Ascending aorta (tissue), 2 donors: Measurements from ENCODE around the gene LRRC45. TPM values are rescaled to one million over a fixed set of nuclear protein-coding genes. Genes with fewer than 3 reads are reported as not detected.

ENCODE experiments used
- DNase-seq, 2 donors: peaks; one replicate each; pipeline ENCODE4 v3.0.0-alpha.2; 2019; ENCODE audit warnings: low spot score in 2 of 2
- H3K27ac ChIP-seq, 2 donors: fragments of 200-600 bp; sonication (generic); one replicate each; pipeline ENCODE4 v1.5.1; 2016 to 2017; ENCODE audit warnings: mild to moderate bottlenecking in 1 of 2
- H3K27me3 ChIP-seq: fragments of 200-600 bp; sonication (generic); one replicate; pipeline ENCODE4 v1.5.1; 2017
- H3K36me3 ChIP-seq, 2 donors: fragments of 200-600 bp; sonication (generic); one replicate each; pipeline ENCODE4 v1.5.1; 2016
- H3K4me1 ChIP-seq, 2 donors: fragments of 200-600 bp; sonication (generic); one replicate each; pipeline ENCODE4 v1.5.1; 2016 to 2017; ENCODE audit warnings: mild to moderate bottlenecking in 1 of 2
- H3K4me3 ChIP-seq, 2 donors: fragments of 200-600 bp; sonication (generic); one replicate each; pipeline ENCODE4 v1.5.1; 2016 to 2017; ENCODE audit warnings: mild to moderate bottlenecking in 1 of 2
- H3K9me3 ChIP-seq, 2 donors: fragments of 200-600 bp; sonication (generic); one replicate each; pipeline ENCODE4 v1.5.1; 2016
- intact Hi-C: fragments of 100-400 bp; cut with DNase I; formaldehyde crosslinking; loops from one replicate; pipeline ENCODE4 v1.15.1; 2023
- total RNA-seq: library from RNA; depleted of rRNA; stranded (reverse); fragments of >200 nt; gene quantifications from one replicate; pipeline ENCODE4 v1.1.0, GENCODE V29; 2016
- TF ChIP-seq, protein P1 (sequence below), 3 experiments: fragments of 200-600 bp in 2 of 3; fragments of 450-650 bp in 1 of 3; sonication (generic) in 2 of 3; IDR thresholded peaks; one replicate each; pipeline ENCODE4 v1.5.1; 2016 to 2019; ENCODE audit warnings: antibody characterized with exemption in 3 of 3, mild to moderate bottlenecking in 1 of 3, moderate library complexity in 1 of 3

LRRC45 gene
- total RNA-seq, 1 donor from 2014 or later, result 2.0 TPM

DNA sequence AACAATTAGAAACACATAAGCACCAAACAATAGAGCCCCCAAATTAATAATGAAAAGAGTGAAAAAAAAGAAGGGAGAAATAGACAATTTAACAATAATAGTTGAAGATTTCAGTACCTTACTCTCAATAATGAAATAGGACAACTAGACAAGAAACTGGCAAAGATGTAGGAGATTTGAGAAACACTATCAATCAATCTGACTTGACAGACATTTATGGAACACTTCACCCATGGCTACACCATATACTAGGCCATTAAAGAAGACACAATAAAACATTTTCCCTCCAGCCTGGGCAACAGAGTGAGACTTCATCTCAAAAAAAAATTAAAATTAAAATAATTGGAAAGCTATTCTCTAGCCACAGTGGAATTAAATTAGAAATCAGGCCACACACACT is 47.5 kb downstream of the LRRC45 start:
- peaks cover 4 to 6% of the 10 kb centered on the region in 2 donors for H3K4me1 ChIP-seq
- intact Hi-C loops, result no loop called here
- DNase-seq, result no peak
- H3K27me3 ChIP-seq, result no peaks in the 10 kb centered on the region
- H3K36me3 ChIP-seq, result no peaks in the 10 kb centered on the region
- no peak overlapping the region for H3K27ac ChIP-seq
- TF ChIP-seq, protein P1, sequence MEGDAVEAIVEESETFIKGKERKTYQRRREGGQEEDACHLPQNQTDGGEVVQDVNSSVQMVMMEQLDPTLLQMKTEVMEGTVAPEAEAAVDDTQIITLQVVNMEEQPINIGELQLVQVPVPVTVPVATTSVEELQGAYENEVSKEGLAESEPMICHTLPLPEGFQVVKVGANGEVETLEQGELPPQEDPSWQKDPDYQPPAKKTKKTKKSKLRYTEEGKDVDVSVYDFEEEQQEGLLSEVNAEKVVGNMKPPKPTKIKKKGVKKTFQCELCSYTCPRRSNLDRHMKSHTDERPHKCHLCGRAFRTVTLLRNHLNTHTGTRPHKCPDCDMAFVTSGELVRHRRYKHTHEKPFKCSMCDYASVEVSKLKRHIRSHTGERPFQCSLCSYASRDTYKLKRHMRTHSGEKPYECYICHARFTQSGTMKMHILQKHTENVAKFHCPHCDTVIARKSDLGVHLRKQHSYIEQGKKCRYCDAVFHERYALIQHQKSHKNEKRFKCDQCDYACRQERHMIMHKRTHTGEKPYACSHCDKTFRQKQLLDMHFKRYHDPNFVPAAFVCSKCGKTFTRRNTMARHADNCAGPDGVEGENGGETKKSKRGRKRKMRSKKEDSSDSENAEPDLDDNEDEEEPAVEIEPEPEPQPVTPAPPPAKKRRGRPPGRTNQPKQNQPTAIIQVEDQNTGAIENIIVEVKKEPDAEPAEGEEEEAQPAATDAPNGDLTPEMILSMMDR (IDR thresholded peaks at IDR 0.05), result no peak
- H3K9me3 ChIP-seq, result no peaks in the 10 kb centered on the region
- no peak overlapping the region for H3K4me3 ChIP-seq

DNA sequence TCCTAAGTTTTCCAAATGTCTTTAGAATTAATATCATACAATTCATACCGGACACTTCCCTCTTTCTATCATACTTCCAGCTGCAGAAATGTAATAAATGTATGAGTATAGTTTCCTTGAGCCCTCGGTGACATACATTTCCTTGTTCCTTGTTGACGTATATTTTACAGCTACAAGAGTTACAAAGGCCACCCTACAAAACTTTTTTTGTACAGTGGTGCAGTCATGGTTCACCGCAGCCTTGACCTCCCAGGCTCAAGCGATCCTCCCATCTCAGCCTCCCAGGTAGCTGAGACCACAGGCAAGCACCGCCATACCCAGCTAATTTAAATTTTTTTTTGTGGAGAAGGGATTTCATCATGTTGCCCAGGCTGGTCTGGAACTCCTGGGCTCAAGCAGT is 49.7 kb downstream of the LRRC45 start:
- Histone ChIP-seq H3K36me3 (no peaks in the 10 kb centered on the region), H3K9me3 (no peaks in the 10 kb centered on the region), H3K27ac (no peak overlapping the region), H3K27me3 (no peaks in the 10 kb centered on the region), H3K4me1 (no peaks in the 10 kb centered on the region), H3K4me3 (no peak overlapping the region)
- TF ChIP-seq, protein P1 (IDR thresholded peaks at IDR 0.05), result no peak
- no peak for DNase-seq
- intact Hi-C loops, result no loop called here

DNA sequence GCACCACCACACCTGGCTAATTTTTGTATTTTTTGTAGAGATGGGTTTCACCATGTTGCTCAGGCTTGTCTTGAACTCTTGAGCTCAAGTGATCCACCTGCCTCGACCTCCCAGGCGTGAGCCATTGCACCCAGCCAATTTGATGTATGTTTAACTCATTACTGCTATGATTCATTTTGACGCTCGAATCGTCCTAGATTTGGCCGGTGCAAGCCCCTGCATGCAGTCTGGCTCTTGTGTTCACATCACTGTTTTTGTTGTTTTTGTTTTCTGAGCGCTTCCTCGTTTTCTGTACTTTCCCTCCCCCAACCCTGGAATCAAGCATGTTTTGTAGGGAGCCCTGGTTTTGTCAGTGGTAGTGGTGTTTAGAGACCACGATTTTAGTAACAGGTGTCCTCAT is 50.3 kb downstream of the LRRC45 start:
- TF ChIP-seq, protein P1 (IDR thresholded peaks at IDR 0.05), result no peak
- intact Hi-C loops, result no loop called here
- Histone ChIP-seq H3K4me3 (no peak overlapping the region), H3K9me3 (no peaks in the 10 kb centered on the region), H3K27me3 (no peaks in the 10 kb centered on the region), H3K27ac (no peak overlapping the region), H3K4me1 (no peaks in the 10 kb centered on the region), H3K36me3 (peaks cover 0 to 2% of the 10 kb centered on the region in 2 donors)
- no peak for DNase-seq

DNA sequence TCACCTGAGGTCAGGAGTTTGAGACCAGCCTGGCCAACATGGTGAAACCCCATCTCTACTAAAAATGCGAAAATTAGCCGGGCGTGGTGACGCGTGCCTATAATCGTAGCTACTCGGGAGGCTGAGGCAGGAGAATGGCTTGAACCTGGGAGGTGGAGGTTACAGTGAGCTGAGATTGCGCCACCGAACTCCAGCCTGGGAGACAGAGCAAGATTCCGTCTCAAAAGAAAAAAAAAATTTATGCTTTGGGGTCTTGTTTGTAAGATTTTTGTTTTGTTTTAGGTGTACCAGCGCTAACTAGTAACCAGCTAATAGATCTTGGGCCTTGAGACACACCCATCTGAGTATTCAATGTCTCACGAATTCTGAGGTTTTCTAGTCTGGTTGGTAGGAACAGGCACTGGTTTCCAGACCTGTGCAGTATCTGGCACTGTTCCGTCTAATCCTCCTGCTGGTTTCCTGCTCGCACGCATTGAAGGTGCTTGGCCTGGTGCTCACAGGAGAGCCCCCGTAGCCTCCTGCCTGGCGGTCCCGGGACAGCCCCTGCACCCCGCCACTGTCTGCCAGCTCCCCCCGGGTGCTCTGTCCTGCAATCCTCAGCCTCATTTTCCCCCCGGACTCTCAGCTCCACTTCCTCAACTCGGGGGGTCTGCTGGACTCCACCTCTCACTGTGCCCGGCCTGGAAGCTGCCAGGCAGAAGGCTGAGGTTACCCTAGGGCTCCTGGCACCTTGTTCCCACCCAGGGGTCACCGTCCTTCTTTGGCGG is 53.1 kb downstream of the LRRC45 start:
- Histone ChIP-seq H3K9me3 (no peaks in the 10 kb centered on the region), H3K27me3 (no peaks in the 10 kb centered on the region), H3K27ac (no peak overlapping the region), H3K4me1 (no peaks in the 10 kb centered on the region), H3K4me3 (no peak overlapping the region), H3K36me3 (peaks cover 19 to 30% of the 10 kb centered on the region in 2 donors)
- intact Hi-C loops, result no loop called here
- DNase-seq, result no peak
- TF ChIP-seq, protein P1 (IDR thresholded peaks at IDR 0.05), result no peak

DNA sequence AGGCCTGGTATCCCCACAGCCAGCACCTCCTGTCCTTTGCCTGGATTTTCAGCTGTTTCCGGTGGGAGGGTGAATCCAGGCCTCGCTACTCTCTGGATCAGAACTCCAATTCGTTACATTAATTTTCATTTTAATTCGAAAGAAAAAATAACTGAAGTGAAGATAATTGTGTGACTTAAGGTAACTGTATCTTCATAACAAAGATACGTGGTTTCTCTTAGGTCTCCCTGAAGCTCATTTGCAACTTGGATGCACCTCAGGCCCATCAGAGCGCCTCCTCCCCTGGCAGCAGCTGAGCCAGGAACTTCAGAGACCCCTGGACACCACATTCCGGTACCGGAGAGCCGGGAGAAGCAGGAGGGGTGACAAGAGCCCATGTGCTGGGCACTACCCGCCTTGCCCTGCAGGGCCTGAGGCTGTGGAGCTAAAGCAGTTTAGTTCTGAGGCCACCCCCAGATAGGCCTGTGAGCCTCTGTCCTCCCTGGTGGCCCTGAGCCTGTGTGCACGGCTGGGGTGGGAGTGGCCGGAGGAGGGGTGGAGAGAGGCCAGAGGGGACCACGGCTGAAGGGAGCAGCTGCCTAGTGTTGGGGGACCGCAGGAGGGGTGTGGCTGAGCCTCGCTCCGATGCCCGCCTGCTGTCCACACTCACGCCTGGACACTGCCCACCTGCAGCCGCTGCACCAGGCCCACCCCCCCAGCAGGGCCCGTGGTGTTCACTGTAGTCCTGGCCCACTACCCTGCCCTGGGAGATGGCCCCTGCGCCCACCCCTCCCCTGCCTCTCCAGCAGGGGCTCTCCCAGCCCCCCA is 53.9 kb downstream of the LRRC45 start:
- H3K27ac ChIP-seq, result no peak overlapping the region
- intact Hi-C loops, result no loop called here
- H3K4me3 ChIP-seq, result no peak overlapping the region
- TF ChIP-seq, protein P1 (IDR thresholded peaks at IDR 0.05), result no peak
- no peaks in the 10 kb centered on the region for H3K4me1 ChIP-seq
- H3K27me3 ChIP-seq, result no peaks in the 10 kb centered on the region
- peaks cover 27 to 36% of the 10 kb centered on the region in 2 donors for H3K36me3 ChIP-seq
- H3K9me3 ChIP-seq, result no peaks in the 10 kb centered on the region
- DNase-seq, result no peak
